A549 (cell line): Measurements from ENCODE around the gene KDELR3. TPM values are rescaled to one million over a fixed set of nuclear protein-coding genes. Genes with fewer than 3 reads are reported as not detected.

Source experiments
- ATAC-seq, 2 experiments: fragments of 200-7000 bp in 1 of 2; fragments of >200 bp in 1 of 2; cut with Nextera tagmentation in 1 of 2; cut with Tn5 transposase in 1 of 2; 3 replicates each; pipeline versions ENCODE4 v1.8.0 to v1.9.1; 2018 to 2020; ENCODE audit warnings: mild to moderate bottlenecking in 1 of 2, moderate library complexity in 1 of 2
- CTCF ChIA-PET: fragments of 300-600 bp; sonication (Branson Sonifier 250); formaldehyde crosslinking; extraction: SDS; loops from one replicate; lab custom pipeline; 2021; ENCODE audit warnings: antibody characterized with exemption, inconsistent platforms; lab: Yijun Ruan, JAX
- POLR2A ChIA-PET: fragments of 350-600 bp; formaldehyde crosslinking; extraction: SDS; loops from one replicate; lab custom pipeline; 2021; ENCODE audit warnings: antibody characterized with exemption, inconsistent platforms; lab: Yijun Ruan, JAX
- DNase-seq, 2 experiments: peaks; one replicate each; pipeline versions ENCODE4 v3.0.0 to v3.0.0-alpha.2; 2011 to 2016; ENCODE audit warnings: low read depth in 1 of 2, low spot score in 1 of 2
- FAIRE-seq: peaks from 2 replicates; lab custom pipeline; 2011; peaks lifted over from hg19 to GRCh38; lab: Jason Lieb, UNC
- H3K27ac ChIP-seq, 2 experiments: fragments of >200 bp; sonication (Bioruptor Twin); formaldehyde crosslinking; 3 replicates each; pipeline ENCODE4 v1.5.1; 2016 to 2017
- H3K4me1 ChIP-seq: fragments of >200 bp; sonication (Bioruptor Twin); formaldehyde crosslinking; 3 replicates; pipeline ENCODE4 v1.6.1; 2016
- H3K4me2 ChIP-seq: fragments of >200 bp; sonication (Bioruptor Twin); formaldehyde crosslinking; 3 replicates; pipeline ENCODE4 v1.6.1; 2016
- H3K4me3 ChIP-seq: fragments of >200 bp; sonication (Bioruptor Twin); formaldehyde crosslinking; 3 replicates; pipeline ENCODE4 v1.5.1; 2016
- H3K9me3 ChIP-seq: fragments of >200 bp; sonication (Bioruptor Twin); formaldehyde crosslinking; 3 replicates; pipeline ENCODE4 v1.6.1; 2016
- CHD4 ChIP-seq: fragments of 200-600 bp; sonication (generic); IDR thresholded peaks from 2 replicates; pipeline ENCODE4 v1.6.1; 2016; ENCODE audit warnings: antibody characterized with exemption, mild to moderate bottlenecking, borderline replicate concordance
- CTCF ChIP-seq: fragments of >200 bp; sonication (Bioruptor Twin); formaldehyde crosslinking; IDR thresholded peaks from 3 replicates; pipeline ENCODE4 v1.5.1; 2016
- EHMT2 ChIP-seq: fragments of 200-600 bp; sonication (generic); IDR thresholded peaks from 2 replicates; pipeline ENCODE4 v1.6.1; 2016; ENCODE audit warnings: antibody characterized with exemption, low read depth, mild to moderate bottlenecking, moderate library complexity
- HDAC2 ChIP-seq: fragments of 200-600 bp; sonication (generic); IDR thresholded peaks from 2 replicates; pipeline ENCODE4 v1.6.1; 2016
- HOXB13 ChIP-seq: fragments of 250-450 bp; sonication (Bioruptor Pico); IDR thresholded peaks from 2 replicates; pipeline ENCODE4 v1.5.0; 2020; ENCODE audit warnings: low read depth, mild to moderate bottlenecking, moderate library complexity
- MAX ChIP-seq: IDR thresholded peaks from 2 replicates; pipeline ENCODE4 v1.6.1; 2012
- POLR2A ChIP-seq: IDR thresholded peaks from 2 replicates; pipeline ENCODE4 v1.6.1; 2012; ENCODE audit warnings: mild to moderate bottlenecking, low read length
- TFCP2L1 ChIP-seq: fragments of 250-450 bp; sonication (Bioruptor Pico); IDR thresholded peaks from 2 replicates; pipeline ENCODE4 v1.5.0; 2021; ENCODE audit warnings: mild to moderate bottlenecking
- USF2 ChIP-seq: fragments of 450-650 bp; IDR thresholded peaks from 2 replicates; pipeline ENCODE4 v1.6.1; 2014; ENCODE audit warnings: antibody characterized with exemption
- WGBS: methylation state at CpG from one replicate; pipeline ENCODE4 v1.1.6; 2017; ENCODE audit errors: missing lambda C conversion rate; 5-methylcytosine and 5-hydroxymethylcytosine counted together
- polyA plus RNA-seq, 4 experiments: library from polyadenylated mRNA; depleted of rRNA in 3 of 4; stranded (reverse); fragments of >200 nt; fragmentation: RNase III in 1 of 4; extraction: RNeasy Plus Mini Kit Qiagen cat#74134 plus additional on column Dnase treatment in 1 of 4; gene quantifications; 2 replicates in 3 of 4; 3 replicates in 1 of 4; pipeline ENCODE4 v1.2.3, GENCODE V29; 2011 to 2017

The KDELR3 gene
- polyA plus RNA-seq, 2 of the 4 experiments (the other 2 are of a cell fraction) = 12.2 to 32.8 TPM

- DNase-seq (no peak), FAIRE-seq (no peak), ATAC-seq (no peak)
- Histone ChIP-seq H3K27ac (no peak overlapping the region), H3K4me1 (peaks cover 17% of the 10 kb centered on the region; the same call in 2 of the 3 replicates), H3K9me3 (no peaks in the 10 kb centered on the region), H3K4me2 (no peak overlapping the region), H3K4me3 (no peak overlapping the region)
- WGBS = 88% methylated on average over 3 of the region's 3 CpGs
- ChIA-PET CTCF (interaction anchor here (1.7 kb wide), 1 partner anchor 8 kb away, joined by 4 read pairs; no protein-coding TSS in a partner anchor), POLR2A (no interaction called here)
- TF ChIP-seq CTCF (no peak), TFCP2L1 (CRISPR knock-in tag) (no peak), MAX (no peak)
Measured at GRCh38 chr22:38497869-38498268, 30.0 kb downstream of the KDELR3 start.

GRCh38 chr22:38501797-38502672 lies 34.1 kb downstream of the KDELR3 start:
- TF ChIP-seq HOXB13 (CRISPR knock-in tag) (no peak), CTCF (no peak)
- TF ChIP-seq, all 56 proteins: peak for 0
- FAIRE-seq = no peak
- peak overlapping the region; percentile 98 for H3K4me2 ChIP-seq
- no peak for ATAC-seq
- H3K4me1 ChIP-seq = peaks cover 28% of the 10 kb centered on the region; the same call in 2 of the 3 replicates
- POLR2A ChIA-PET = interaction anchor here (0.5 to 0.6 kb wide), 2 partner anchors 10 to 161 kb away, joined by 3 read pairs; no protein-coding TSS in a partner anchor
- H3K4me3 ChIP-seq = no peak overlapping the region
- no peak overlapping the region for H3K27ac ChIP-seq
- no peaks in the 10 kb centered on the region for H3K9me3 ChIP-seq
- WGBS = 94% methylated on average over 10 of the region's 10 CpGs
- CTCF ChIA-PET = interaction anchor here (0.5 to 0.8 kb wide), 2 partner anchors 70 to 144 kb away, joined by 3 read pairs; no protein-coding TSS in a partner anchor
- DNase-seq = no peak

GRCh38 chr22:38503021-38503420 lies 35.1 kb downstream of the KDELR3 start:
- TF ChIP-seq HDAC2 (no peak), CHD4 (no peak), EHMT2 (no peak)
- Histone ChIP-seq H3K4me2 (peak overlapping the region; percentile 98), H3K27ac (no peak overlapping the region), H3K4me1 (peaks cover 28% of the 10 kb centered on the region; the same call in 2 of the 3 replicates), H3K4me3 (peak overlapping the region; percentile 14; the same call in 1 of the 3 replicates), H3K9me3 (no peaks in the 10 kb centered on the region)
- ATAC-seq (no peak), FAIRE-seq (no peak), DNase-seq (no peak)
- ChIA-PET CTCF (no interaction called here), POLR2A (interaction anchor here (0.5 kb wide), 1 partner anchor 51 kb away, joined by 3 read pairs; no protein-coding TSS in a partner anchor)
- WGBS = 91% methylated on average over 4 of the region's 4 CpGs

GRCh38 chr22:38504731-38505540 lies 37.0 kb downstream of the KDELR3 start:
- FAIRE-seq = no peak
- peak in 1 of 2 experiments; percentile 41 for DNase-seq
- 2% methylated on average over 27 of the region's 35 CpGs for WGBS
- no peak; a peak in 1 of 6 replicates for ATAC-seq
- Histone ChIP-seq H3K27ac (peak overlapping the region; percentile 99 to 100), H3K9me3 (no peaks in the 10 kb centered on the region), H3K4me2 (peak overlapping the region; percentile 98), H3K4me1 (peaks cover 28% of the 10 kb centered on the region; the same call in 2 of the 3 replicates), H3K4me3 (peak overlapping the region; percentile 92)
- ChIA-PET POLR2A (no interaction called here), CTCF (no interaction called here)
- TF ChIP-seq POLR2A = no peak
- TF ChIP-seq USF2 = no peak
